ENCODE results near the gene HSH2D.
"Not testable (repeated sequence)": the region's sequence is repeated elsewhere in the genome, so short reads cannot be mapped to it uniquely, and the experiment has no call there.

The HSH2D gene

DNA sequence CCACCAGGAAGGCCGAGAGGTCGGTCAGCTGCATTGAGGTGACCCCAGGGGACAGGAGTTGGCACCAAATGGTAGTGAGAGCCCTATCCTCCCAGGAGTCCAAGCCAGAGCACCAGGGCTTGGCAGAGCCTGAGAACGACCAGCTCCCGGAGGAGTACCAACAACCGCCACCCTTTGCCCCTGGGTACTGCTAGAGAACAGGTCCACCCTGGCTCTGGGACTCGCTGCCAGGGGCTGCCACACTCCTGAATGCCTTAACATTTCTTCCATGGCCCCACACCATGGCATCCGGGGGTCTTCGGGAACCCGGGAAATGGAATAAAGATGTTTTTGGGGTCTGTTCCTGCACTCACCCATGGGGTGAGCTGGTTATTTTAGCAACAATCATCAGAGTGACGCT lies 14.1 kb downstream of the HSH2D start:
- no peak for DNase-seq (ENCODE audit: low spot score)

DNA sequence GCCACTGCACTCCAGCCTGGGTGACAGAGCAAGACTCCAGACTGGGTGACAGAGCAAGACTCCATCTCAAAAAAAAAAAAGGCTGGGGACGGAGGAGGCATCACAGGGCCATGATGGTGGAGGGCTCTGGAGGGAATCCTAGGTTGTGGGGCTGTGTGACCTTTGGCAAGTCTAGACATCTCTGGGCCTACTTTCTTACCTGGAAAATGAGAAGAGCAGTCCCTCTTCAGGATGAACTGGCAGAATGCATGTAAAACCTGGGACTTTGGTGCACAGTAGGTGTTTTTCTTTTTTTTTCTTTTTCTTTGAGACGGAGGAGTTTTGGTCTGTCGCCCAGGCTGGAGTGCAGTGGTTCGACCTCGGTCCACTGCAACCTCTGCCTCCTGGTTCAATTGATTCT lies 16.2 kb downstream of the HSH2D start:
- no peak for DNase-seq (ENCODE audit: low spot score)

DNA sequence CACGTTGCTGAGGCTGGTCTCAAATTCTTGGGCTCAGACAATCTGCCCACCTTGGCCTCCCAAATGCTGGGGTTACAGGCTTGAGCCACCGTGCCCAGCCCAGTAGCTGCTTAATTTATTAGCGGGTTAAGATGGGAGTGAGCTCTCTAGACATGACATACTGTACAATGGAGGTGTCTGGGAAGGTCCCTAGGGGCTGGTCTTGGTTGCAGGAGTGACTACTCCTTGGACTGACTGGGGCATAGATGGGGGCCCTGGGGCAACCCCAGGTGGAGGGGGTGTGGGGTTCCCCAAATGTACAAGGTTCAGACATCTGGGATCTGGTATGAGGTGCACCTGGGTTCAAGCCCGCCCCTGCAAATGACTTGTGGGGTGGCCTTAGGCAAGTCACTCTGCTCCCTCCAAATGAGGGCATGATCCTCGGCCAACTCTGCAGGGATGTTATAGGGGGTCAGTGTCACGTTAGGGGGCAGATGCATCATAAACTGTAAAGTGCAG lies 17.0 kb downstream of the HSH2D start:
- DNase-seq (ENCODE audit: low spot score) = no peak

DNA sequence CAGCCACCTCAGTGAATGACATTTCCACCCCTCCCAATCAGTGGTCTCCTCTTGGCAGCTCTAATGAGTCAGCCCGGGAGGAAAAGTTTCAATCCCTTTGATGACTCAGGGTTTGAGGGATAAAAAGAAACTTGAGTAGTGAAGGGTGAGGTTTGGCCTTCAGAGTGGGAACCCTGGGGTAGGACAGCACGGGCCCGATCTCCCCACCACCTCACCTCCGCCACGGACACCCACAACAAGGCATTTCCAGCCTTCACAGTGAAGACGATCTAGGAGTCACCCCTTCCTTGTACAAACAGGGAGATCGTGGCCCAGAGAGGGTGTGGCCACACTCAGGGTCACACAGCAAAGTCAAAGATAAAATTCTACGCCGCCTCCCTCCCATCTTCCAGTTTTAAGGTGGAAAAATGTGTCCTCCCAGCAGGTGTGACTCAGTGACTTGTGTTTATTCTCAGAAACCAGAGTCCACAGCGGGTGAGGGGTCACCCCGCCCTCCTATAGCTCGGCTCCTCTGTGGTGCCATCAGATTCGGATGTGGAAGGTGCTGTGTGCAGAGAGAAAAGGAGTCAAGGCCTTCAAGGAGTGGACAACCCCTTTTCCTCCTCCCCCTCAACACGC lies 17.6 kb downstream of the HSH2D start:
- DNase-seq (ENCODE audit: low spot score) = no peak

DNA sequence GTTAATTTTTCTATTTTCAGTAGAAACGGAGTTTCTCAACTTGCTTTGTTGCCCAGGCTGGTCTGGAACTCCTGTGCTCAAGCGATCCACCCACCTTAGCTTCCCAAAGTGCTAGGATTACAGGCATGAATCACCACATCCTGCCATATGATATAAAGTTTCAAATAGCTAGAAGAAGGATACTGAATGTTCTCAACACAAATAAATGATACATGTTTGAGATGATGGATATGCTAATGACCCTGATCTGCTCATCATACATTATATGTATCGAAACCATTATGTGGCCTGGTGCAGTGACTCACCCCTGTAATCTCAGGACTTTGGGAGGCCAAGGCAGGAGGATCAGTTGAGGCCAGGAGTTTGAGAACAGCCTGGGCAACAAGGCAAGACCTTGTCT lies 18.4 kb downstream of the HSH2D start:
- DNase-seq (ENCODE audit: low spot score) = no peak

DNA sequence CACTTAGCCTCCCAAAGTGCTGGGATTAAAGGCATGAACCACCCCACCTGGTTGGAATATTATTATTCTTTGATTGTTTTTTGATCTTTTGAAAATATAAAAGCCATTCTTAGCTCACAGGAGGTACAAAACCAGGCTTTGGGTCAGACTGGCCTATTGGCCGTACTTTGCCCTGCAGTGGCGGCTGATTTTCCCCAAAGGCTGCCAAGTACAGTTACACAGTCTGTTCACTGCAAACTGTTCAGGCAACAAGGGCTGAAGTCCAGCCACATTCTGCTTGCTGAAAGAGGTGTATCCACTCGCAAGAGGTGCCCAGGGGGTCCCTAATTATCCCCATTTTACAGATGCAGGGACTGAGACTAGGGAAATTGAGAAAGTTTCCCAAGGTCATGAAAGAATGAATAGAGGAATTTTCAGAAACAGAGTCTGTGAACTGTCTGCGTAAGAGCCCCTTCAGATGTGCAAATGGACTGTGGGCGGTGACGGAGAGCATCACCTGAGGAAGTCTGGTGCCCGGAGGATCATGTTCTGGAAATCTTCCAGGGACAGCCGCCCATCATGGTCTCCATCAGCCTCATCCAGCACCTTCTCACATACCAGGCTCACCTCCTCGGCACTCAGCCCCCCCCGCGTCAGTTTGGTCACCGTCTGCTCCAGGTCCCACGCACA lies 20.9 kb downstream of the HSH2D start:
- DNase-seq (ENCODE audit: low spot score) = no peak

DNA sequence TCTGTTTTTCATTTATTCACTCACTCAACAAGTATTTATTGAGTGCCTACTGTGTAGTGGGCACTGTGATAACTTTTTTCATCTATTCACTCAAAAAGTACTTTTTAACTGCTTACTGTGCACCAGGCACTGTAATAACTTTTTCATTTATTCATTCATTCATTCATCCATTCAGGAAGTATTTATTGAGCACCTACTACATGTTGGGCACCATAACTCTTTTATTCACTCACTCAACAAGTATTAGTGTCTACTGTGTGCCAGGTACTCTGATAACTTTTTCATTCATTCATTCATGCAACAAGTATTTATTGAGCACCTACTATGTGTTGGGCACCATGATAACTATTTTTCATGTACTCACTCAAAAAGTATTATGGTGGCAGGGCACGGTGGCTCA lies 22.9 kb downstream of the HSH2D start:
- DNase-seq (ENCODE audit: low spot score) = no peak

DNA sequence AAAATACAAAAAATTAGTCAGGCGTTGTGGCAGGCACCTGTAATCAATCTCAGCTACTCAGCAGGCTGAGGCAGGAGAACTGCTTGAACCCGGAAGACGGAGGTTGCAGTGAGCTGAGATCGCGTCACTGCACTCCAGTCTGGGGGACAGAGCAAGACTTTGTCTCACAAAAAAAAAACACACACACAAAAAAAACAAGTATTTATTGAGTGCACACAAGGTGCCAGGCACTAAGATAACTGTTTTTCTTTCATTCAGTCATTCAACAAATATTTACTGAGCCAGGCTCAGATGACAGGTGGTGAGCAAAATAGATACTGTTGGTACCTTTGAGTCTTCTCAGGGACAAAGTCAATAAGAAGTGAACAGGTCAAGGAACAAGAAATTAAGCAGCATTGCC lies 23.6 kb downstream of the HSH2D start:
- no peak for DNase-seq (ENCODE audit: low spot score)

DNA sequence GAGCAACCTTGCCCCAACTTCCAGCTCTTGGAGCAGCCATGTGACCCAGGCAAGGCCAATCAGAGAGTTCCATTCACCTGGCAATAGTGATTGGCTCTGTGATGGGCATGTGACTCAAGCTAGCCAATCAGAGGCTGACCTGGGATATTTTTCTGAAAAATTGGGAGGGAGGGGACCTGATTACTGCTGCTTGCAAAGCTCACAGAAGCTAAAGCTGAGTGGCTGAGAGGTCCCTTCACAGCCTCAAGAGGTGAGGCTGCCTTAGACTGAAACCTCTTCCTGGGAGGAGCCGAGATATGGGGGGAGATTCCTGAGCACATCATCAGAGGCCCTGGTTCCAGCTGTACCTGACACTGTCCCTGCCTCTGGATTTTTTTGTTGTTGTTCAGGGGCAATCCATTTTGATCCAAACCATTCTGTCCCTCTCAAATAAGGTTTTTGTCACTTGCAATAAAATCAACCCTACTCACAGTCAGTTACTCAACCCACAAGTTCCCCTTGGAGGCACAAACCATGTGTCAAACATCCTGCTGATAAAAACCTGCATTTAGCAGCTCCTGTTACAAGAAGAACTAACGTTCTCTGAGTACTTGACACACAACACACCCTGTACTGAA lies 25.1 kb downstream of the HSH2D start:
- no peak for DNase-seq (ENCODE audit: low spot score)

DNA sequence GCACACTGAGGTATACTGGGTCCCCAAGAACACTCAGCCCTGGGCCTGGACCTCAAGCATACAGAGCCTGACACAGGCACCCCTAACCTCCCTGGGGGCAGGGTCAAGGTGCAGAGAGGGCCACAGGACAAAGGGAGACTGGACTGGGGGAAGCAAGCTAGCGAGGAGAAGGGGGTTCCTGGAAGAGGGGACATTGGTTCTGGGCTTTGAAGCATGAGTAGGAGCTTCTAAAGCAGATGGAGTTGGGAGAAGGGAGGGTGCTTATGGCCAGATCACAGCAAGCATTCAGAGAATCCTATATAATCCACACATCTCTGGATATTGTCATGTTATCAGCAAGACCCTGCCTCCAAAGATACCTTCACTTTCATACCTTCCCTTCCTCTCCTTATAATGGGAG lies 26.6 kb downstream of the HSH2D start:
- DNase-seq (ENCODE audit: low spot score) = no peak

DNA sequence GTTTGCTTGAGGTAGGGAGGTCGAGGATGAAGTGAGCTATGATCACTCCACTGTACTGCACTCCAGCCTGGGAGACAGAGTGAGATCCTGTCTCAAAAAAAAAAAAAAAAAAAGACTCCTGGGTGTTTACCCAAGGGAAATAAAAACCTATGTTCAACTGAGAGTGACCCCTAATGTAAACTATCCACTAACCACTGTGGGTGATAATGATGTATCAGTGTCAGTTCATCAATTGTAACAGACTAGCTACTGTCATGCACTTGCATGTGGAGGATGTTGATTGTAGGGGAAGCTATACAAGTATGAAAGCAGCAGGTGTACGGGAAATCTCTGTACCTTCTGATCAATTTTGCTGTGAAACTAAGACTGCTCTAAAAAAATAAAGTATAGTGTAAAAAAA lies 32.5 kb downstream of the HSH2D start:
- DNase-seq (ENCODE audit: low spot score) = no peak

DNA sequence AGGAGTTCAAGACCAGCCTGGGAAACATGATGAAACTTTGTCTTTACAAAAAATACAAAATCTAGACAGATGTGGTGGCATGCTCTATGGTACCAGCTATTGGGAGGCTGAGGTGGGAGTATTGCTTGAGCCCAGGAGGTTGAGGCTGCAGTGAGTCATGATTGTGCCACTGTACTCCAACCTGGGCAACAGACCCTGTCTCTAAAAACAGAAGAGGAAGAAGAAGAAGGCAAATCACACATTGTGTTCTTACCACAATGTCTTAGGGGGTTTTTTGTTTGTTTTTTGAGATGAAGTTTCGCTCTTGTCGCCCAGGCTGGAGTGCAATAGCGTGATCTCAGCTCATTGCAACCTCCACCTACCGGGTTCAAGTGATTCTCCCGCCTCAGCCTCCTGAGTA lies 35.4 kb downstream of the HSH2D start:
- DNase-seq (ENCODE audit: low spot score) = not testable (repeated sequence)

DNA sequence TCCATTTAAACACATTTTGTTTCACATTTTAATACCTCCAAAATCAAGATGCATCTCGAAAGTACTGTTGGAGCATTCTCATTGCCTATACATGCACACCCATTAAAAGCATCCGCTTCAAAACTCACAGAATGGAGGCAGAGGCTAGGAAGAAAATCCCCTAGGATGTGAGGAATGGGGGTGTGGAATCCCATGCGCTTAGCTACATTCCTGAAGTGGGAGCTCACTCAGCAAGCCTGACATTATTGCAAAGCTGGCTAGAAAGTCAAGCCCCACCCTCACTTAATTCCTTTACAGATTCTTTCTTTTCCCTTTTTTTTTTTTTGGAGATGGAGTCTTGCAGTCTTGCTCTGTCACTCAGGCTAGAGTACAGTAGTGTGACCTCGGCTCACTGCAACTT lies 37.1 kb downstream of the HSH2D start:
- no peak for DNase-seq (ENCODE audit: low spot score)

DNA sequence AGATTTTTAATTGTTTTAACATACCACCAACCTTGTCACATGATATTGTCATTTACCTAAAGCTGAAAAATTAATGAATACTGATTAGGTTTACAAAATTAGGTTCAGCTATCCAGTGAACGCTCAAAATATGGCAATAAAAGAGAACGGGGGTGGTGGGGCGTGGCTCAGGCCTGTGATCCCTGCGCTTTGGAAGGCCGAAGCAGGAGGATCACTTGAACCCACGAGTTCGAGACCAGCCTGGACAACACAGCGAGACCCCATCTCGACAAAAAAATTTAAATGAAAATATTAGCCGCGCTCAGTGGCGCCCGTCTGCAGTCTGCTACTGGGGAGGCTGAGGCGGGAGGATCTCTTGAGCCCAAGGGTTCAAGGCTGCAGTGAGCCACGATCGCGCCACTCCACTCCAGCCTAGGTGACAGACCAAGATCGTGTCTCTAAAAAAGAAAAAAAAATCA lies 41.2 kb downstream of the HSH2D start:
- no peak for DNase-seq (ENCODE audit: low spot score)

DNA sequence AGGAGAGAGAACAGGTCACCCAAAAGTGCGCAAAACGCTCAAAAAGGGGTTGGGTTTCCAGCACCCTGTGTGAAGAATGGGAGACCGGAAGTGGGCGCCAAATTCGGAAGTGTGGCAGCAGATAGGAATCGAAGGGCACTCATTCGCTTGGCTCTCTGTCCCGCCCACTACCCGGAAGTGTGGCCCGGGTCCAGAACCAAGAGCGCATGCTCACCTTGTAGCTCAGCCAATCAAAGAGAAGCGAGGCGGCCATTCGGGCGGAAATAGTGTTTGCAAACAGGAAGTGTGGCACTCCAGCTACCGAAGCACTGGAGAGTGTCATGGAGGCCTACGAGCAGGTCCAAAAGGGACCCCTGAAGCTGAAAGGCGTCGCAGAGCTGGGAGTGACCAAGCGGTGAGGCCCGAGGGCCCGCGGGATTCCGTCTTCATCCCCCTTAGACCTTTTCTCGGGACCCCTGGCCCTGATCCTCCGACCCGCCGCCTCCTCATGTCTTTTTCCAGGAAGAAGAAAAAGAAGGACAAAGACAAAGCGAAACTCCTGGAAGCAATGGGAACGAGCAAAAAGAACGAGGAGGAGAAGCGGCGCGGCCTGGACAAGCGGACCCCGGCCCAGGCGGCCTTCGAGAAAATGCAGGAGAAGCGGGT lies 41.8 kb downstream of the HSH2D start, which contains the start of gene FAM32A:
Gene FAM32A, plus strand, starts transcription at position 288 of the 645 bp plus-strand sequence. Its CDS starts 33 bp downstream, at position 321.
- peak; percentile 100 for DNase-seq (ENCODE audit: low spot score)

DNA sequence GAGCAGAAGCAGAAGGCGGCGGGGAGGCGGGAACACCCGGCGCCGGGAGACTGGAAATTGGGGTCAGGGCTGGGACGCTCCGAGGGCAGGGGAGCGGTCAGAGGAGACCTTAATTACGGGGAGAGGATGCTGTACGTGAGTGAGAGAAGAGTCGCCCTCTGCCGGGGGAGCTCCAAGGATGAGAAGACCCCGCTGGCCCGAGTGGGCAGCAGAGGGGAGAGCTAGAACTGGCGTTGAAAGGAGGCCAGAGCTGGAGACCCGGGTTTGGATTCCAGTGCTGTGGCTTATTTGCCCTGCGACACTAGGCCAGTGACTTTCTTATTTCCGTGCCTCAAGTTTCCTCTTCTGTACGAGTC lies 42.3 kb downstream of the HSH2D start:
- DNase-seq (ENCODE audit: low spot score) = peak; percentile 24

DNA sequence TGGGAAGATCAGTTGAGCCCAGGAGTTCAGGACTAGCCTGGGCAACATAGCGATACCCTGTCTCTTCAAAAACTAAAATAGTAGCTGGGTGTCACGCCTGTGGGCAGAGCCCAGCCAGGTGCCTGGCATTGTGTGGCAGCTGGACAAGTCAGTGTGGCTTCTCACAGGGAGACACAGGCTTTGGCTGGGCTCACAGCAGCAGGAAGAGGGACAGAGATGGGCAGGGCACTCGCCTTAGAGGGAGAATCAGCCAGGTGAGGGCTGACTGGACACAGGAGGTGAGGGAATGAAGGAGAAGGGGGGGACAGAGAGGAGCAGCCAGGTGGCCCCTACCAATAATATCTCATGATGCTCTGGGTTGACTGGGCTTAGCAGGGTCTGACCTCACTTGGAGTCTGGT lies 45.0 kb downstream of the HSH2D start:
- DNase-seq (ENCODE audit: low spot score) = no peak

DNA sequence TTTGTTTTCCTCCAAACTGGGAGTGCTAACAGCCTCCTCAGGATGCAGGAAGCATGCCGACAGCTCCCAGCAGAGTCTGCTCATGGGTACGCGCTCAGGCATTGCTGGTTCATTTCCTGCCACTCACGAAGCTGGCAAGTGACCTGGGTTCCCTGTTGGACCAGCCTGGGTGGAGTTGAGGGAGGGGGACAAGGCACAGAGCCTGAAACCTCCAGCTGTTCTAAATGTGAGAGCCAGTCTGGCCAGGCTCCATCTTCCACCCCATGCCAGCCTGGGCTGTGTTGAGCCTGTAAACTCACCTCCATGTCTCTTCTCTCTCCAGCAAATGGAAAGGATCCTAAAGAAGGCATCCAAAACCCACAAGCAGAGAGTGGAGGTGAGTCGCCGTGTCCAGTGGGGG lies 46.7 kb downstream of the HSH2D start:
- no peak for DNase-seq (ENCODE audit: low spot score)

DNA sequence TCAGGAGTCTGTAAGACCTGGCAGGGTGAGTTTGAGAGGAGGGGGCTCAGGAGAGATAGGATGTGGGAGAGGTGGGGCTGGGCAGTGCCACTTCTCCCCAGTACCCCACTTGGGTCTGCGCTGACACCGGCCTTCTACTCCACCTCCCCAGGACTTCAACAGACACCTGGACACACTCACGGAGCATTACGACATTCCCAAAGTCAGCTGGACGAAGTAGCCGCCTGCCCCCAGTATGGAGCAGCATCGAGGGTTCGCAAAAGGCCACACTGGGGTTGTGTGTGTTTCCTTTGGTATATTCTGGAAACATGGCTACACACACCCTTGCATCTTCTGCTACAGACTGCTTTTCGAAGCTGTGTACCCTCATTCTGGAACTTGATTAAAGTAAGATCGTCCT lies 47.3 kb downstream of the HSH2D start:
- DNase-seq (ENCODE audit: low spot score) = no peak

DNA sequence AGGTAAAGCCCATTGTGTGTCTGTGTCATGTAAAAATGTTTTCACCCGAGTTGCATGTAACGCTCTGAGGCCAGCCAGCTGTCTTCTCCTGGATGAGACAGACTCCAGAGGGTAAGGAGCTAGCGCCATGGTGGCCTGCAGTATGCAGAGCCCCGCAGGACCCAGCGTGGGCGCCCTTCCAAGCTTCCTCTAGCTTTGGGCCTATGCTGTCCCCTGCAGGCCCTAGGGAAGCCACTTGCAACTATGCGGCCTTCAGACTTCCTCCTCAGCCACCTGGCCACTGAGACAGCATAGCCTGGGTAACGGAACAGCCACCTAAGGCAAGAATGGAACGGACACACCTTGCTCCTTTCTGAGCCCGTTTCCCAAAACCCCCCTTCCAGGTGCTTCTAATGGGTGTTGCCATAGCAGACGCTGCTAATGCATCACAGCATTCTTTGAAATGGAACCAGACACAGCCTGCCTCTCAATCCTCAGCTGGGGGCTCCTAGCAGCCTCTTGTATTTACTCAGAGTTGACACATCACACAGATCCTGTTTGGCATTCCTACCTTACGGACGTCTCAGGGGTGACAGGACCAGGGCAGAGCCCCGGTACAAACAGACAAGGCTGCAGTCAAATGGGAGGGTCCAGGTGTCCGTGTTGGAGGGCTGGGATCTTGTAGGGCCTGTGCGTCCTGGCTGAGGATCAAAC lies 47.9 kb downstream of the HSH2D start:
- DNase-seq (ENCODE audit: low spot score) = no peak

DNA sequence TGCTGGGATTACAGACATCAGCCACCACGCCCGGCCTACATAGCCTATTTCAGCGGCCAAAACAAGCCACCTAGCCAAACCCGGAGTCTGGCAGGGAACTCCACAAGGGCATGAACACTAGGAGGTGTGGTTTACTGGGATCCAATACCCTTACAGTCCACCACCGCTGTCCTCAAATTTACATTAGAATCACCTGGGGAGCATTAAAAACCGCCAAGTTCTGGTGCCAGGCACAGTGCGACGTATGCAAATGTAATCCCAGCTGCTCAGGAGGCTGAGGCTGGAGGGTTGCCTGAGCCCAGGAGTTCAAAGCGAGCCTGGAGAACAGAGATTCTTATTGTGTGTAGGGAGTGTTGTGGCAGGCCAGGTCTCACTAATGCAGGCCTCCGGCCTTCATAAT lies 50.0 kb downstream of the HSH2D start:
- DNase-seq (ENCODE audit: low spot score) = no peak

DNA sequence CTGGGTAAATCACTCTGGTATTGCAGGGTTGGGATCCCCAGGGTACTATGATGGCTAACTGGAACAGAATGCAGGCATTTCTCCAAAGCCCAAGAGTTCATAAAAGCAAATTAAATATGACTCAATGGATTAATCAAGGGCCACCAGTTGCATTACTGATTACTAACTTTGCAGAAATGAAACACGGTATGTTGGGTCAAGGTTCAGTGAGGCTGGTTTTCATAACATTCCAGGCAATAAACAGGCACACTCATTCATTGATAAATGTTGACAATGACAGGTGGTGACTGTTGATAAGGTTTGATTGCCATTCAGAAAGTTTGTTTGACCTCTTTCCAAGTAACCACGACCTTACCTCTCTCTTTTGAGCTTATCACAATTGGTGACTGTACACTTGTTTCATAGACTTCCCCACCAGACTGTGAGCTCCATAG lies 53.7 kb downstream of the HSH2D start:
- DNase-seq (ENCODE audit: low spot score) = no peak

Measured in CD4-positive, alpha-beta T cell treated with Interleukin-2 at 100 ng/mL for 4 hours (primary cell).